Liver (tissue), 9 donors: ENCODE results near the gene OTUB1. TPM values are rescaled to one million over a fixed set of nuclear protein-coding genes. Genes with fewer than 3 reads are reported as not detected.

Experiments used
- DNase-seq: peaks from one replicate; pipeline ENCODE4 v3.0.0-alpha.2; 2017; ENCODE audit warnings: low spot score
- H3K27ac ChIP-seq, 2 donors: one replicate each; pipeline ENCODE4 v1.7.0; 2013; ENCODE audit warnings: inconsistent platforms in 2 of 2, low read length in 2 of 2, control low read depth in 1 of 2, low read depth in 1 of 2, mild to moderate bottlenecking in 1 of 2
- H3K27me3 ChIP-seq, 4 donors: one replicate each; pipeline versions ENCODE4 v1.6.1 to v1.7.0; 2013; ENCODE audit warnings: low read length in 3 of 4, inconsistent platforms in 1 of 4, mild to moderate bottlenecking in 1 of 4, moderate library complexity in 1 of 4; ENCODE audit not compliant: control insufficient read depth in 4 of 4, insufficient read depth in 4 of 4
- H3K36me3 ChIP-seq, 4 donors: one replicate each; pipeline versions ENCODE4 v1.6.1 to v1.7.0; 2013; ENCODE audit warnings: low read length in 3 of 4, mild to moderate bottlenecking in 3 of 4, low read depth in 1 of 4, moderate library complexity in 1 of 4; ENCODE audit not compliant: control insufficient read depth in 4 of 4, insufficient read depth in 3 of 4
- H3K4me1 ChIP-seq, 4 donors: one replicate each; pipeline versions ENCODE4 v1.6.1 to v1.7.0; 2013; ENCODE audit warnings: low read length in 3 of 4, mild to moderate bottlenecking in 3 of 4, moderate library complexity in 1 of 4; ENCODE audit not compliant: control insufficient read depth in 4 of 4, insufficient read depth in 4 of 4
- H3K4me3 ChIP-seq, 3 donors: one replicate each; pipeline versions ENCODE4 v1.6.1 to v1.7.0; 2013; ENCODE audit warnings: low read length in 3 of 3, control low read depth in 1 of 3, low read depth in 1 of 3, mild to moderate bottlenecking in 1 of 3
- H3K9ac ChIP-seq, 2 donors: one replicate each; pipeline ENCODE4 v1.7.0; 2013; ENCODE audit warnings: low read length in 2 of 2, mild to moderate bottlenecking in 2 of 2, moderate library complexity in 2 of 2, control low read depth in 1 of 2, low read depth in 1 of 2
- H3K9me3 ChIP-seq, 4 donors: one replicate each; pipeline versions ENCODE4 v1.6.1 to v1.7.0; 2013; ENCODE audit warnings: low read length in 3 of 4; ENCODE audit not compliant: control insufficient read depth in 4 of 4
- CTCF ChIP-seq: fragments of 150-350 bp; IDR thresholded peaks from 2 replicates; pipeline ENCODE4 v1.5.1; 2017; ENCODE audit warnings: improper control_type of control experiment, low read depth, low read length; ENCODE audit not compliant: missing input control
- EGR1 ChIP-seq, 2 donors: IDR thresholded peaks; 2 replicates each; pipeline ENCODE4 v1.6.1; 2016 to 2018; ENCODE audit warnings: antibody characterized with exemption in 2 of 2, low read depth in 2 of 2
- FOXA1 ChIP-seq: IDR thresholded peaks from 2 replicates; pipeline ENCODE4 v1.6.1; 2016; ENCODE audit warnings: antibody characterized with exemption
- FOXA2 ChIP-seq: IDR thresholded peaks from 2 replicates; pipeline ENCODE4 v1.6.1; 2016; ENCODE audit warnings: antibody characterized with exemption
- GABPA ChIP-seq, 2 donors: IDR thresholded peaks in 1 of 2; conservative IDR thresholded peaks in 1 of 2; 2 replicates each; pipeline ENCODE4 v1.6.1; 2016; ENCODE audit warnings: antibody characterized with exemption in 2 of 2, mild to moderate bottlenecking in 1 of 2, moderate library complexity in 1 of 2
- HNF4A ChIP-seq, 2 donors: conservative IDR thresholded peaks; 2 replicates each; pipeline ENCODE4 v1.6.1; 2016; ENCODE audit warnings: antibody characterized with exemption in 2 of 2, mild to moderate bottlenecking in 2 of 2
- HNF4G ChIP-seq: IDR thresholded peaks from 2 replicates; pipeline ENCODE4 v1.6.1; 2016; ENCODE audit warnings: antibody characterized with exemption
- JUND ChIP-seq, 2 donors: IDR thresholded peaks; 2 replicates each; pipeline ENCODE4 v1.6.1; 2016; ENCODE audit warnings: antibody characterized with exemption in 2 of 2
- NR2F2 ChIP-seq: IDR thresholded peaks from 2 replicates; pipeline ENCODE4 v1.6.1; 2016; ENCODE audit warnings: antibody characterized with exemption
- RAD21 ChIP-seq, 2 donors: IDR thresholded peaks; 2 replicates each; pipeline ENCODE4 v1.6.1; 2016; ENCODE audit warnings: antibody characterized with exemption in 2 of 2, mild to moderate bottlenecking in 2 of 2
- RXRA ChIP-seq, 2 donors: IDR thresholded peaks; 2 replicates each; pipeline ENCODE4 v1.6.1; 2017 to 2018; ENCODE audit warnings: antibody characterized with exemption in 2 of 2, mild to moderate bottlenecking in 1 of 2
- SP1 ChIP-seq: IDR thresholded peaks from 2 replicates; pipeline ENCODE4 v1.6.1; 2018; ENCODE audit warnings: antibody characterized with exemption, mild to moderate bottlenecking
- TAF1 ChIP-seq: conservative IDR thresholded peaks from 2 replicates; pipeline ENCODE4 v1.6.1; 2016; ENCODE audit warnings: antibody characterized with exemption, mild to moderate bottlenecking
- YY1 ChIP-seq: IDR thresholded peaks from 2 replicates; pipeline ENCODE4 v1.6.1; 2016; ENCODE audit warnings: antibody characterized with exemption, mild to moderate bottlenecking
- WGBS: extraction: QIAGEN DNeasy Blood & Tissue Kit; methylation state at CpG from one replicate; pipeline ENCODE4 v1.1.7; 2013; 5-methylcytosine and 5-hydroxymethylcytosine counted together
- polyA plus RNA-seq, 2 donors: library from polyadenylated mRNA; stranded (reverse) in 1 of 2; unstranded in 1 of 2; fragments of 200-250 nt in 1 of 2; fragments of >200 nt in 1 of 2; fragmentation: Nextera tagmentation in 1 of 2; extraction: Ambion mirVana in 1 of 2; gene quantifications; one replicate each; pipeline versions ENCODE4 v1.2.1 to v1.2.3, GENCODE V29; 2013 to 2015
- total RNA-seq, 2 donors: library from RNA; depleted of rRNA; stranded (reverse); fragments of >200 nt; gene quantifications; one replicate each; pipeline ENCODE4 v1.2.3, GENCODE V29; 2014
- TF ChIP-seq, protein P1 (sequence below): IDR thresholded peaks from 2 replicates; pipeline ENCODE4 v1.6.1; 2016; ENCODE audit warnings: antibody characterized with exemption
- TF ChIP-seq, protein P2 (sequence below): IDR thresholded peaks from 2 replicates; pipeline ENCODE4 v1.6.1; 2016; ENCODE audit warnings: antibody characterized with exemption
- TF ChIP-seq, protein P3 (sequence below): IDR thresholded peaks from 2 replicates; pipeline ENCODE4 v1.6.1; 2016; ENCODE audit warnings: antibody characterized with exemption
- TF ChIP-seq, protein P4 (sequence below): IDR thresholded peaks from 2 replicates; pipeline ENCODE4 v1.6.1; 2016; ENCODE audit warnings: antibody characterized with exemption, mild to moderate bottlenecking
- donor health status: healthy.
- donor health status: healthy.
- donor health status: healthy.
- donor health status: healthy.
- donor health status: healthy.

Gene OTUB1
- total and polyA plus RNA-seq, 4 donors = 18.8 to 44.6 (median 28.5) TPM

GRCh38 chr11:64018310-64018709, 32.1 kb downstream of the OTUB1 start:
- no peak overlapping the region for H3K4me3 ChIP-seq
- TF ChIP-seq, protein P1, sequence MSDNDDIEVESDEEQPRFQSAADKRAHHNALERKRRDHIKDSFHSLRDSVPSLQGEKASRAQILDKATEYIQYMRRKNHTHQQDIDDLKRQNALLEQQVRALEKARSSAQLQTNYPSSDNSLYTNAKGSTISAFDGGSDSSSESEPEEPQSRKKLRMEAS = no peak
- no peak for TF ChIP-seq JUND (IDR thresholded peaks at IDR 0.05)
- TF ChIP-seq FOXA1 = no peak
- TF ChIP-seq YY1 = no peak
- TF ChIP-seq TAF1 = no peak
- no peak for TF ChIP-seq HNF4G
- TF ChIP-seq, protein P2, sequence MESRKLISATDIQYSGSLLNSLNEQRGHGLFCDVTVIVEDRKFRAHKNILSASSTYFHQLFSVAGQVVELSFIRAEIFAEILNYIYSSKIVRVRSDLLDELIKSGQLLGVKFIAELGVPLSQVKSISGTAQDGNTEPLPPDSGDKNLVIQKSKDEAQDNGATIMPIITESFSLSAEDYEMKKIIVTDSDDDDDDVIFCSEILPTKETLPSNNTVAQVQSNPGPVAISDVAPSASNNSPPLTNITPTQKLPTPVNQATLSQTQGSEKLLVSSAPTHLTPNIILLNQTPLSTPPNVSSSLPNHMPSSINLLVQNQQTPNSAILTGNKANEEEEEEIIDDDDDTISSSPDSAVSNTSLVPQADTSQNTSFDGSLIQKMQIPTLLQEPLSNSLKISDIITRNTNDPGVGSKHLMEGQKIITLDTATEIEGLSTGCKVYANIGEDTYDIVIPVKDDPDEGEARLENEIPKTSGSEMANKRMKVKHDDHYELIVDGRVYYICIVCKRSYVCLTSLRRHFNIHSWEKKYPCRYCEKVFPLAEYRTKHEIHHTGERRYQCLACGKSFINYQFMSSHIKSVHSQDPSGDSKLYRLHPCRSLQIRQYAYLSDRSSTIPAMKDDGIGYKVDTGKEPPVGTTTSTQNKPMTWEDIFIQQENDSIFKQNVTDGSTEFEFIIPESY = no peak
- no peak for TF ChIP-seq NR2F2
- no peak for TF ChIP-seq FOXA2
- WGBS = 80% methylated on average over 8 of the region's 8 CpGs
- no peaks in the 10 kb centered on the region for H3K4me1 ChIP-seq
- H3K27ac ChIP-seq = no peak overlapping the region
- no peaks in the 10 kb centered on the region for H3K9me3 ChIP-seq
- no peak overlapping the region for H3K9ac ChIP-seq
- H3K36me3 ChIP-seq = no peaks in the 10 kb centered on the region
- H3K27me3 ChIP-seq = no peaks in the 10 kb centered on the region
- DNase-seq = no peak

DNA sequence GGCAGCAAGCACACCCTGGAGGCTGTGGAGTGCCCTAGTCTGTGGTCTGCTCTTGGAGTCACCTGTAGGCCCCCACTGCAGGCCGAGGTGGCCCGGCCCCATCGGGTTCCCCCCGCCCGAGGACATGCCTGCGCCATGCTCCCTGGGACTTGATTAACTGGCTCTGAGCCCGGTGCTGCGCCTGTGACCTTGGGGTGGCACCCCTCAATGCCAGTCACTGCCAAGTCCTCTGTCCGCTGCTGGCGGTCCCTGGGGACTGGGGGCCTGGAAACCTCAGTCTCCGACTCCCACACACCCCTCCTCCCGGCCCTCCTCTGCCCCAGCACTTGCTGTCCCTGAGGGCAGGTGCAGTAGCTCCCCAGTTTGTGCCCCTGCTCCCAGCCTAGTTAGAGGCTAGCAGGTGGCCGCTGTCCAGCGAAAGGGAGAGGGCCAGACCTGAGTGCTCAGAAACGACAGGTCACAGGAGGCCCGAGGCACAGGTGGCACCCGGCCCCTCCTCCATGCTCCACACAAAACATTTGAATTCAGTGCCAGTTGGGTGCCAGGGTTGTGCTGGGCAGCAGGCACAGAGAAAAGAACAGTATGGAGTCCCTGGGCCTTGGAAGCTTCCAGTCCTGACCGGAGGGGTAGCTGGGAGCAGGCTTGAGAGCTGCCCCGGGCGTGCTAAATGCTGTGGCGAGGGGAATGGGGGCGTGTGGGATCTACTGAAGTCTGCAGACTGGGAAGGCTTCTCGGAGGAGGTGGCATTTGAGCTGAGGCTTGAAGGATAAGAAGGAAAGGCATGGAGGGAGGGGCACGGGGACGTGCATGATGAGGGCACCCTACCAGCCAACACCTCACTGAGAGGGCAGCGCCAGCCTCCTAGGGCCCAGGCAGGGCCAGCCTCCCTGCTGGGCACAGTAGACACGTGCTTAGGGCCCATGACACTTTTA, 33.1 kb downstream of the OTUB1 start:
- Histone ChIP-seq H3K9ac (no peak overlapping the region), H3K4me1 (no peaks in the 10 kb centered on the region), H3K27me3 (no peaks in the 10 kb centered on the region), H3K27ac (no peak overlapping the region), H3K36me3 (no peaks in the 10 kb centered on the region), H3K9me3 (no peaks in the 10 kb centered on the region), H3K4me3 (no peak overlapping the region)
- WGBS = 91% methylated on average over 27 of the region's 27 CpGs
- DNase-seq = no peak
- TF ChIP-seq HNF4G (no peak), SP1 (no peak), YY1 (no peak), FOXA1 (no peak), JUND (IDR thresholded peaks at IDR 0.05) (no peak), RAD21 (IDR thresholded peaks at IDR 0.05) (no peak), NR2F2 (no peak), RXRA (IDR thresholded peaks at IDR 0.05) (no peak), GABPA (IDR thresholded peaks at IDR 0.05 in 1 of 2, conservative IDR thresholded peaks at IDR 0.05 in 1 of 2) (no peak), HNF4A (conservative IDR thresholded peaks at IDR 0.05) (no peak), TAF1 (no peak), FOXA2 (no peak), EGR1 (IDR thresholded peaks at IDR 0.05; ENCODE audit: low read depth in 2 of 2) (no peak), CTCF (no peak)
- TF ChIP-seq, protein P3, sequence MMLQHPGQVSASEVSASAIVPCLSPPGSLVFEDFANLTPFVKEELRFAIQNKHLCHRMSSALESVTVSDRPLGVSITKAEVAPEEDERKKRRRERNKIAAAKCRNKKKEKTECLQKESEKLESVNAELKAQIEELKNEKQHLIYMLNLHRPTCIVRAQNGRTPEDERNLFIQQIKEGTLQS = no peak
- TF ChIP-seq, protein P1 = no peak
- TF ChIP-seq, protein P4, sequence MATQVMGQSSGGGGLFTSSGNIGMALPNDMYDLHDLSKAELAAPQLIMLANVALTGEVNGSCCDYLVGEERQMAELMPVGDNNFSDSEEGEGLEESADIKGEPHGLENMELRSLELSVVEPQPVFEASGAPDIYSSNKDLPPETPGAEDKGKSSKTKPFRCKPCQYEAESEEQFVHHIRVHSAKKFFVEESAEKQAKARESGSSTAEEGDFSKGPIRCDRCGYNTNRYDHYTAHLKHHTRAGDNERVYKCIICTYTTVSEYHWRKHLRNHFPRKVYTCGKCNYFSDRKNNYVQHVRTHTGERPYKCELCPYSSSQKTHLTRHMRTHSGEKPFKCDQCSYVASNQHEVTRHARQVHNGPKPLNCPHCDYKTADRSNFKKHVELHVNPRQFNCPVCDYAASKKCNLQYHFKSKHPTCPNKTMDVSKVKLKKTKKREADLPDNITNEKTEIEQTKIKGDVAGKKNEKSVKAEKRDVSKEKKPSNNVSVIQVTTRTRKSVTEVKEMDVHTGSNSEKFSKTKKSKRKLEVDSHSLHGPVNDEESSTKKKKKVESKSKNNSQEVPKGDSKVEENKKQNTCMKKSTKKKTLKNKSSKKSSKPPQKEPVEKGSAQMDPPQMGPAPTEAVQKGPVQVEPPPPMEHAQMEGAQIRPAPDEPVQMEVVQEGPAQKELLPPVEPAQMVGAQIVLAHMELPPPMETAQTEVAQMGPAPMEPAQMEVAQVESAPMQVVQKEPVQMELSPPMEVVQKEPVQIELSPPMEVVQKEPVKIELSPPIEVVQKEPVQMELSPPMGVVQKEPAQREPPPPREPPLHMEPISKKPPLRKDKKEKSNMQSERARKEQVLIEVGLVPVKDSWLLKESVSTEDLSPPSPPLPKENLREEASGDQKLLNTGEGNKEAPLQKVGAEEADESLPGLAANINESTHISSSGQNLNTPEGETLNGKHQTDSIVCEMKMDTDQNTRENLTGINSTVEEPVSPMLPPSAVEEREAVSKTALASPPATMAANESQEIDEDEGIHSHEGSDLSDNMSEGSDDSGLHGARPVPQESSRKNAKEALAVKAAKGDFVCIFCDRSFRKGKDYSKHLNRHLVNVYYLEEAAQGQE = no peak
- TF ChIP-seq, protein P2 = no peak
